Mucosa of rectum (tissue), 2 donors: ENCODE data around the gene COLEC12.

Experiments used
- H3K27ac ChIP-seq, 2 donors: one replicate each; pipeline ENCODE4 v1.7.0; 2013; ENCODE audit warnings: inconsistent platforms in 2 of 2, low read depth in 2 of 2, low read length in 2 of 2
- H3K27me3 ChIP-seq, 2 donors: one replicate each; pipeline ENCODE4 v1.7.0; 2013; ENCODE audit warnings: low read length in 2 of 2; ENCODE audit not compliant: control insufficient read depth in 2 of 2, insufficient read depth in 2 of 2
- H3K36me3 ChIP-seq, 2 donors: one replicate each; pipeline ENCODE4 v1.7.0; 2013; ENCODE audit warnings: low read length in 2 of 2; ENCODE audit not compliant: control insufficient read depth in 2 of 2, insufficient read depth in 2 of 2
- H3K4me1 ChIP-seq, 2 donors: one replicate each; pipeline ENCODE4 v1.7.0; 2013; ENCODE audit warnings: low read length in 2 of 2, mild to moderate bottlenecking in 1 of 2; ENCODE audit not compliant: control insufficient read depth in 2 of 2, insufficient read depth in 2 of 2
- H3K4me3 ChIP-seq, 2 donors: one replicate each; pipeline ENCODE4 v1.7.0; 2013; ENCODE audit warnings: low read length in 2 of 2
- H3K9ac ChIP-seq, 2 donors: one replicate each; pipeline ENCODE4 v1.7.0; 2013; ENCODE audit warnings: low read length in 2 of 2, low read depth in 1 of 2, mild to moderate bottlenecking in 1 of 2
- H3K9me3 ChIP-seq, 2 donors: one replicate each; pipeline ENCODE4 v1.7.0; 2013; ENCODE audit warnings: low read length in 2 of 2; ENCODE audit not compliant: control insufficient read depth in 2 of 2
- donor health status: healthy.
- donor health status: Normal muscosa, but diverticular disease.

The COLEC12 gene

DNA sequence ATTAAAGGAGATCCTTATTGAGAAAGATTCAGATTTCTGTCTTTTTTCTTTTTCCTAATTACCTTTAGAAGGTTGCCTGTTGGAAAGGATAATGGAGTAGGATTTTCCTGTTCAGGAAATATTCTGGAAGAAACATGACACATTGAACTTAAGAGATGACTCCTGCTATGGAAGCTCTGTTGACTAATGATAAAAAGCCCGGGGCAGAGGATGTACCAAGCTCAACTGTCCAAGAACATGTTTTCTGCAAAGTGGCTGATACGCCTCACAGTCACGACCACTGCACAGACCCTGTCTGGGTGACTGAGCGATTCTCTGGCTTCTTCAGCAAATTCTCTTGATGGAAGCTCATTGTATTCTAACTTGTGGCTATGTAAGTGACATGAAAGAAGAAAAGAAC, 146.5 kb downstream of the COLEC12 start:
- H3K27ac ChIP-seq, result no peak overlapping the region
- H3K36me3 ChIP-seq, result no peaks in the 10 kb centered on the region
- no peak overlapping the region for H3K4me3 ChIP-seq
- no peak overlapping the region for H3K9ac ChIP-seq
- no peaks in the 10 kb centered on the region for H3K4me1 ChIP-seq
- no peaks in the 10 kb centered on the region for H3K27me3 ChIP-seq
- no peaks in the 10 kb centered on the region for H3K9me3 ChIP-seq

DNA sequence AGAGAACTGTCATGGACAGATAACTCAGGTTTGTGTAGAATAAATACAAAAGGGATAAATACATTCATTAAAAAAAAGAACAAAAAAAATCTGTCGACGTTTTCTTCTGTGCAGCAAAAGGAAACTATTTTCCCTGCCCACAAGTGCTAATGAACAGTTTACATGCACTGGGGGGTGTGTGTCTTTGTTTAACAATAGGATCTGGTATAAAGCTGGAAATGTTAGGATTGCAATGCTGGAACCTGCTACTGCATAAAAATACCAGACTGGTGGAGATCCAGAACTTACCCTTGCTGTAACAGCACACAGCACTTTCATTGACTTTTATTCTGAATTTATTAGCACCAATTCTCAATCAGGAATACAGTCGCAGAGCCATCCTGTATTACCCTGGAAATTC, 148.1 kb downstream of the COLEC12 start:
- no peak overlapping the region for H3K4me3 ChIP-seq
- H3K36me3 ChIP-seq, result no peaks in the 10 kb centered on the region
- no peaks in the 10 kb centered on the region for H3K27me3 ChIP-seq
- no peaks in the 10 kb centered on the region for H3K4me1 ChIP-seq
- H3K9me3 ChIP-seq, result no peaks in the 10 kb centered on the region
- H3K9ac ChIP-seq, result no peak overlapping the region
- H3K27ac ChIP-seq, result no peak overlapping the region

DNA sequence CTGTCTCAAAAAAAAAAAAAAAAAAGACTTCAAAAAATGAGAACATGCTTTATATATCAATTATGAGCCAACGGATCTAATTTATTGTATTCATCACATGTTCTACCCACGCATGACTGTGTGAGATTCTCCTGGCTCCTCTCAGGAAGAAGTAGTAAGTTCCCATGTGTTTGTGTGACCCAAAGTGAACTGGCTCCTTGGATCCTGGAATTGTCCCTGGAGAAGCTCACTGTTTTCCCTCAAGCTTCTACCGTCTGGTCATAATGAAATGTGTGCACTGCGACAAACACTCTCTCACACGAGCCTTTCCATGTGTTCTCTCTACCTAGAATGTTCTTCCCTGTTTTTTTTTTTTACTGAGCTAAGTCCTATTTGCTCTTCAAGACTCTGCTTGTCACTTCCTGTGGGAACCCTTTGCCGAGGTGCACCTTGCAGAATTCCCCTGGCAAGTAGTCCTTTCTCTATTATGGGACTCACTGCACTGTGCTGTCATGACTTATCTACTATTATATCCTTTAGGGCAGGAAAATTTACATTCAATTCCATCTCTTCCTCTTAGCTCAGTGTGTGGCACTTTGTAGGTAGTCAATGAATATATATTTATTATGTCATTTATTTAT, 149.4 kb downstream of the COLEC12 start:
- H3K27me3 ChIP-seq, result no peaks in the 10 kb centered on the region
- no peak overlapping the region for H3K27ac ChIP-seq
- no peak overlapping the region for H3K9ac ChIP-seq
- no peaks in the 10 kb centered on the region for H3K4me1 ChIP-seq
- H3K9me3 ChIP-seq, result no peaks in the 10 kb centered on the region
- no peaks in the 10 kb centered on the region for H3K36me3 ChIP-seq
- no peak overlapping the region for H3K4me3 ChIP-seq

DNA sequence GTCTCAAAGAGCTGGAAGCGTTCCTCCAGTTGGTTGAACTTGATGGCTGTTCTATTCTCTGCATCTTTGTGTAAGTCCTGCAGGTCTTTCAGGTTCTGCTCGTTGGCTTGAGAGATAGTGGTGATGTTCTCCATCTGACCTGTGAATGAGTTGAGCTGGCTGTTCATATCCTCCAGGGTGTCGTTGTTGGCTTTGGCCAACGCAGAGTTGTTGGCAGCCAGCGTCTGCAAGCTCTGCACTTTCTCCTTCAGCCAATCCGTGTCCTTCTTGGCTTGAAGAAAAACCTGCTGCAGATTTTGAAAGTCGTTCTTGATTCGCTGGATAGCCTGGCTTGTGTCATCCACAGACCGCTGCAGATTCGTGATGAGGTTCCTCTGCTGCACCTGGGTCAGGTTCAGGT, 153.9 kb downstream of the COLEC12 start:
- Histone ChIP-seq H3K4me3 (no peak overlapping the region), H3K27me3 (no peaks in the 10 kb centered on the region), H3K4me1 (no peaks in the 10 kb centered on the region), H3K36me3 (no peaks in the 10 kb centered on the region), H3K9me3 (peaks cover 0 to 2% of the 10 kb centered on the region in 2 donors), H3K27ac (no peak overlapping the region), H3K9ac (no peak overlapping the region)

GRCh38 chr18:341102-341501, 159.4 kb downstream of the COLEC12 start:
- Histone ChIP-seq H3K4me1 (no peaks in the 10 kb centered on the region), H3K27ac (no peak overlapping the region), H3K9me3 (peaks cover 0 to 2% of the 10 kb centered on the region in 2 donors), H3K27me3 (no peaks in the 10 kb centered on the region), H3K9ac (no peak overlapping the region), H3K36me3 (no peaks in the 10 kb centered on the region), H3K4me3 (no peak overlapping the region)

- Histone ChIP-seq H3K9ac (no peak overlapping the region), H3K27ac (no peak overlapping the region), H3K36me3 (no peaks in the 10 kb centered on the region), H3K4me1 (no peaks in the 10 kb centered on the region), H3K4me3 (no peak overlapping the region), H3K9me3 (no peaks in the 10 kb centered on the region), H3K27me3 (no peaks in the 10 kb centered on the region)
These were observed 160.5 kb downstream of the COLEC12 start for GRCh38 chr18:340044-340443.

GRCh38 chr18:339200-339599, 161.3 kb downstream of the COLEC12 start:
- H3K9ac ChIP-seq, result no peak overlapping the region
- H3K4me3 ChIP-seq, result no peak overlapping the region
- H3K36me3 ChIP-seq, result no peaks in the 10 kb centered on the region
- H3K9me3 ChIP-seq, result no peaks in the 10 kb centered on the region
- H3K27ac ChIP-seq, result no peak overlapping the region
- no peaks in the 10 kb centered on the region for H3K4me1 ChIP-seq
- no peaks in the 10 kb centered on the region for H3K27me3 ChIP-seq

- Histone ChIP-seq H3K36me3 (no peaks in the 10 kb centered on the region), H3K4me1 (peaks cover 0 to 3% of the 10 kb centered on the region in 2 donors), H3K27ac (no peak overlapping the region)
These were observed 163.8 kb downstream of the COLEC12 start for GRCh38 chr18:336713-337112.

DNA sequence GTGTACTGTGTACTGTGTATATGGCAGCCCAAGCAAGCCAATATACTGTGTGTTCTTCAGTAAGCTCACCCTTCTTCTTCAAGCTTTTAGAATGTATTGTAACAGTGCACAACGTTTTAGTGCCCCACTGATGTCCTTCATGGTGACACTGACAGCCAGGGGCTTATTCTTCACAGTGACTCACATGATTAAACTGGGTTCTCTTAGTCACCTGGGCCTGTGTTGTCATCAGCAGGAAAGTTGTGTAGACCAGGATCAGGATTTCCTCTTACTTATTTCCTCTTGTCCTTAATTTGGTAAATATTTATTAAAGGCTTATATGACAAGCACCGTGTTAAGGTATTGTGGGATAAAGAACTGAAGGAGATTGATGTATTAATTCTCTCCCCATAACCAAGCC, 164.8 kb downstream of the COLEC12 start:
- no peak overlapping the region for H3K4me3 ChIP-seq
- no peaks in the 10 kb centered on the region for H3K27me3 ChIP-seq
- H3K9me3 ChIP-seq, result no peaks in the 10 kb centered on the region
- H3K27ac ChIP-seq, result no peak overlapping the region
- H3K4me1 ChIP-seq, result peaks cover 0 to 3% of the 10 kb centered on the region in 2 donors
- no peaks in the 10 kb centered on the region for H3K36me3 ChIP-seq
- H3K9ac ChIP-seq, result no peak overlapping the region

More at GRCh38 chr18:336713-337112, 163.8 kb downstream of the COLEC12 start:
- Histone ChIP-seq H3K9me3 (no peaks in the 10 kb centered on the region), H3K27me3 (no peaks in the 10 kb centered on the region), H3K9ac (no peak overlapping the region), H3K4me3 (no peak overlapping the region)

DNA sequence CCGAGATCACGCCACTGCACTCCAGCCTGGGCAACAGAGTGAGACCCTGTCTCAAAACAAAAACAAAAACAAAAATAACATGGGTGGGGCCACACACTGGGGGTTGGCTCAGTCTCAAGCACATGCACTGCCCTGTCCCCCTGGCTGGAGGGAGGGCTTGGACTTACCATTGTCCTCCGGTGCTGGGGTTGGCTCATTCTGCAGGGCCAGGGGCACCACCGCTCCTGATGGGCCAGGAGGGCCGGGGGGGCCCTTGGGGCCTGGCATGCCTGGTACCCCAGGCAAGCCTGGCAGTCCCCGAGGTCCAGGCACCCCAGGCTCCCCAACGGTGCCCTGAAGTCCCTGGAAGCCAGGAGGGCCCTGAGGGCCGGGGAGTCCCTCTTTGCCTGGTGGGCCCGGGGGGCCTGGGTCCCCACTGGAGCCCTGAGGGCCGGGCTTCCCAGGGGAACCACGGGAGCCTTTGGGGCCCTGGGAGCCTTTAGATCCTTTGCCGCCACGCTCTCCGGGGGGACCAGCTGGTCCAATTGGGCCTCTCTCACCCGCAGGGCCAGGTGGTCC, 165.8 kb downstream of the COLEC12 start:
- Histone ChIP-seq H3K9ac (no peak overlapping the region), H3K27ac (no peak overlapping the region), H3K4me1 (peaks cover 0 to 3% of the 10 kb centered on the region in 2 donors), H3K9me3 (no peaks in the 10 kb centered on the region), H3K36me3 (no peaks in the 10 kb centered on the region), H3K27me3 (no peaks in the 10 kb centered on the region), H3K4me3 (no peak overlapping the region)
